Activated CD4-positive, alpha-beta T cell treated with anti-CD3 and anti-CD28 coated beads, Interleukin-2, amount 50 U/mL, for 1 hour (primary cell): ENCODE measurements around the gene MAP4.
"Not testable (repeated sequence)": the region's sequence is repeated elsewhere in the genome, so short reads cannot be mapped to it uniquely, and the experiment has no call there.

Experiments used
- DNase-seq: peaks from one replicate; pipeline ENCODE4 v3.0.0-alpha.2; 2020

Gene MAP4

GRCh38 chr3:47856669-47857068, 159.5 kb downstream of the MAP4 start:
- no peak for DNase-seq

- DNase-seq: no peak
Observed at GRCh38 chr3:47855461-47856383, 160.5 kb downstream of the MAP4 start.

- DNase-seq: no peak
Observed at GRCh38 chr3:47854720-47855455, 161.3 kb downstream of the MAP4 start.

- DNase-seq: no peak
Observed at GRCh38 chr3:47854267-47854666, 161.9 kb downstream of the MAP4 start.

- no peak for DNase-seq
Observed at GRCh38 chr3:47852604-47853602, 163.3 kb downstream of the MAP4 start.

- no peak for DNase-seq
Observed at GRCh38 chr3:47851888-47852603, 164.2 kb downstream of the MAP4 start.

- DNase-seq: no peak
Observed at GRCh38 chr3:47850564-47851410, 165.4 kb downstream of the MAP4 start.

- no peak for DNase-seq
Observed at GRCh38 chr3:47849699-47850563, 166.3 kb downstream of the MAP4 start.

- no peak for DNase-seq
Observed at GRCh38 chr3:47849186-47849698, 167.0 kb downstream of the MAP4 start.

- no peak for DNase-seq
Observed at GRCh38 chr3:47848599-47849117, 167.6 kb downstream of the MAP4 start.

- DNase-seq: no peak
Observed at GRCh38 chr3:47847801-47848518, 168.3 kb downstream of the MAP4 start.

- DNase-seq: no peak
Observed at GRCh38 chr3:47847260-47847659, 169.0 kb downstream of the MAP4 start.

- no peak for DNase-seq
Observed at GRCh38 chr3:47846880-47847248, 169.4 kb downstream of the MAP4 start.

GRCh38 chr3:47846186-47846879, 169.9 kb downstream of the MAP4 start:
- no peak for DNase-seq

GRCh38 chr3:47841786-47842349, 174.3 kb downstream of the MAP4 start:
- no peak for DNase-seq

- DNase-seq: no peak
Observed at GRCh38 chr3:47838503-47838902, 177.7 kb downstream of the MAP4 start.

GRCh38 chr3:47836986-47837385, 179.2 kb downstream of the MAP4 start:
- no peak for DNase-seq

GRCh38 chr3:47829482-47829881, 186.7 kb downstream of the MAP4 start:
- DNase-seq: not testable (repeated sequence)
